Neuron (in vitro differentiated cells): ENCODE measurements around the gene OR10H2.
"Not testable (repeated sequence)": the region's sequence is repeated elsewhere in the genome, so short reads cannot be mapped to it uniquely, and the experiment has no call there.

Experiments
- H2AFZ ChIP-seq: one replicate; pipeline ENCODE4 v1.6.1; 2013; ENCODE audit warnings: low read depth, mild to moderate bottlenecking, inconsistent platforms, low read length, moderate library complexity
- H3K27me3 ChIP-seq: one replicate; pipeline ENCODE4 v1.6.1; 2013; ENCODE audit warnings: low read length; ENCODE audit not compliant: insufficient read depth
- H3K36me3 ChIP-seq: one replicate; pipeline ENCODE4 v1.6.1; 2013; ENCODE audit warnings: low read length; ENCODE audit not compliant: insufficient read depth
- H3K4me1 ChIP-seq: one replicate; pipeline ENCODE4 v1.6.1; 2013; ENCODE audit warnings: low read length; ENCODE audit not compliant: insufficient read depth
- H3K4me3 ChIP-seq: 2 replicates; pipeline ENCODE4 v1.5.1; 2013; ENCODE audit warnings: mild to moderate bottlenecking, low read length, moderate library complexity
- H3K9me3 ChIP-seq: one replicate; pipeline ENCODE4 v1.6.1; 2013; ENCODE audit warnings: low read length

Gene OR10H2

GRCh38 chr19:15722956-15723355 lies 4.9 kb upstream of the OR10H2 start:
- H3K27me3 ChIP-seq: peaks cover 5% of the 10 kb centered on the region
- no peaks in the 10 kb centered on the region for H3K9me3 ChIP-seq
- no peaks in the 10 kb centered on the region for H3K36me3 ChIP-seq
- H3K4me3 ChIP-seq: no peak overlapping the region
- no peaks in the 10 kb centered on the region for H3K4me1 ChIP-seq
- H2AFZ ChIP-seq: no peak overlapping the region

- Histone ChIP-seq H3K27me3 (peaks cover 14% of the 10 kb centered on the region), H3K4me1 (no peaks in the 10 kb centered on the region), H3K36me3 (no peaks in the 10 kb centered on the region), H3K4me3 (no peak overlapping the region), H2AFZ (no peak overlapping the region), H3K9me3 (no peaks in the 10 kb centered on the region)
Measured at GRCh38 chr19:15730538-15730937, 2.7 kb downstream of the OR10H2 start.

GRCh38 chr19:15732388-15732787 lies 4.6 kb downstream of the OR10H2 start:
- Histone ChIP-seq H3K36me3 (no peaks in the 10 kb centered on the region), H3K4me3 (no peak overlapping the region), H2AFZ (no peak overlapping the region), H3K9me3 (no peaks in the 10 kb centered on the region), H3K27me3 (peaks cover 14% of the 10 kb centered on the region), H3K4me1 (no peaks in the 10 kb centered on the region)

- Histone ChIP-seq H3K4me3 (no peak overlapping the region), H3K4me1 (no peaks in the 10 kb centered on the region), H3K36me3 (no peaks in the 10 kb centered on the region), H2AFZ (no peak overlapping the region), H3K27me3 (peaks cover 14% of the 10 kb centered on the region), H3K9me3 (no peaks in the 10 kb centered on the region)
Measured at GRCh38 chr19:15733895-15734294, 6.1 kb downstream of the OR10H2 start.

- H3K4me3 ChIP-seq: no peak within 1 kb of the TSS
- no peak within 1 kb of the TSS for H2AFZ ChIP-seq
- no peaks in the 10 kb centered on the region for H3K36me3 ChIP-seq
- H3K27me3 ChIP-seq: peaks cover 14% of the 10 kb centered on the region
- H3K4me1 ChIP-seq: no peaks in the 10 kb centered on the region
- no peaks in the 10 kb centered on the region for H3K9me3 ChIP-seq
Measured at GRCh38 chr19:15737722-15738121, 9.9 kb downstream of the OR10H2 start, which contains the start of gene OR10H3. Gene OR10H3 (plus strand): TSS chr19:15737985. CDS start chr19:15741393, 3,408 bp downstream.

DNA sequence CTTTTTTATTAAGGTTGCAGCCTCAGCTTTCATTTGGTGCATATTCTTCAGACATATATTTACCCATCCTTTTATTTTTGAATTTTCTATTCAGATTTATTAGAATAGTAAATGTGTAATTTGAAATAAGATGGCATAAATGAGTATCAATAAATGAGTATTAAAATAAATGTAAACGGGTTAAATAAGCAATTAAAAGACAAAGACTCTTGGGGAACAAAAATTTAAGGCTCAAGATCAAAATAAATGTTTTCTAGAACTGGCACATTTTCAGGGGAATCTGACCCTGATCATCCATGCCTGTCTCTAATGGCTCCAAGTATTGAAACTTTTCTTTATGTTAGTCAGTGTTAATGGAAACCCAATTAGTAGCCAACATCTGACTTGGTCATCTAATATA lies 13.0 kb downstream of the OR10H2 start:
- H3K4me3 ChIP-seq: no peak overlapping the region
- no peak overlapping the region for H2AFZ ChIP-seq
- H3K27me3 ChIP-seq: no peaks in the 10 kb centered on the region
- no peaks in the 10 kb centered on the region for H3K4me1 ChIP-seq
- H3K9me3 ChIP-seq: no peaks in the 10 kb centered on the region
- no peaks in the 10 kb centered on the region for H3K36me3 ChIP-seq

DNA sequence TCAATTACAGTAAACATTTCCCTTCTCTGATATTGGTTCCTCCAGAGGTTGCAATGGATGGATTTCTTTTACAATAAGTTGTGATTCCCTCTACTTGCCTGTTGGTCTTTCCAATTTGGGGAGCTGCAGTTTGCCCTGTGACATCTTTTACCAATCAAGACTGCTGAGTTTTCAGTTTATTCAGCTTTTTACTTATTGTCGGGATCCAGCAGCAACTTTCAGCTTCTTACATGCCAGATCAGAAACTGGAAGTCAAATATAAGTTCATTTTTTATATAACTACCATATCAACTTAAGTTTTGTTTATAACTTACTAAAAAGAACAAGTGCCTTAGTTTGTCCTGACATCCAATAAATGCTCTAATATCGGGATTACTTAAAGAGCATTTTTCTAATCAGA lies 20.4 kb downstream of the OR10H2 start:
- no peaks in the 10 kb centered on the region for H3K9me3 ChIP-seq
- H3K4me3 ChIP-seq: no peak overlapping the region
- peaks cover 21% of the 10 kb centered on the region for H3K27me3 ChIP-seq
- H2AFZ ChIP-seq: no peak overlapping the region
- H3K36me3 ChIP-seq: no peaks in the 10 kb centered on the region
- no peaks in the 10 kb centered on the region for H3K4me1 ChIP-seq

GRCh38 chr19:15758379-15758778 lies 30.6 kb downstream of the OR10H2 start:
- no peak overlapping the region for H3K4me3 ChIP-seq
- H2AFZ ChIP-seq: no peak overlapping the region
- H3K9me3 ChIP-seq: no peaks in the 10 kb centered on the region
- no peaks in the 10 kb centered on the region for H3K36me3 ChIP-seq
- no peaks in the 10 kb centered on the region for H3K4me1 ChIP-seq
- no peaks in the 10 kb centered on the region for H3K27me3 ChIP-seq

- Histone ChIP-seq H3K4me1 (no peaks in the 10 kb centered on the region), H2AFZ (no peak overlapping the region), H3K36me3 (no peaks in the 10 kb centered on the region), H3K9me3 (no peaks in the 10 kb centered on the region), H3K27me3 (no peaks in the 10 kb centered on the region), H3K4me3 (no peak overlapping the region)
Measured at GRCh38 chr19:15759962-15760565, 32.2 kb downstream of the OR10H2 start.

DNA sequence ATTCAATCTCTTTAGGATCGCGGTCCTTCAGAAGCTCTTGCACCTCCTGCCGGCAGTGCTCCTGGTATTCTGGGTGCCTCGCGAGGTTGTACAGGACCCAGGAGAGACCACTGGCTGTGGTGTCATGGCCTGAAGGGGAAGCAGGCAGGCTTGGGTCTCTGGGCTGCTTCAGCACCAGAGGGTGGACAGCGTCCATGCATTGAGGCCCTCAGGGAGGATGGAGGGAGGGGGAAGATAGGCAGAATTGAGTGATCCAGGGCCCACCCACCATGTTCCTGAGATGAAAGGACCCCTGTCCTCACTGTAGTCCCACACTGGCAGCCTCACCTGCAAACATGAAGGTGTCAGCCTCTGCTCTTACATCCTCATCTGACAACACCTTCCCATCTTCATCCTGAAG lies 41.8 kb downstream of the OR10H2 start:
- no peaks in the 10 kb centered on the region for H3K36me3 ChIP-seq

GRCh38 chr19:15774159-15774558 lies 46.3 kb downstream of the OR10H2 start:
- not testable (repeated sequence) for H3K4me1 ChIP-seq, H3K4me3 ChIP-seq, H2AFZ ChIP-seq, H3K36me3 ChIP-seq, H3K27me3 ChIP-seq, H3K9me3 ChIP-seq

More for the DNA sequence above, 41.8 kb downstream of the OR10H2 start:
- Histone ChIP-seq H2AFZ (no peak overlapping the region), H3K4me3 (no peak overlapping the region), H3K9me3 (no peaks in the 10 kb centered on the region), H3K27me3 (no peaks in the 10 kb centered on the region), H3K4me1 (no peaks in the 10 kb centered on the region)

GRCh38 chr19:15775249-15775648 lies 47.4 kb downstream of the OR10H2 start:
- no peak overlapping the region for H2AFZ ChIP-seq
- no peaks in the 10 kb centered on the region for H3K27me3 ChIP-seq

GRCh38 chr19:15776264-15776663 lies 48.4 kb downstream of the OR10H2 start:
- no peak overlapping the region for H3K4me3 ChIP-seq
- no peaks in the 10 kb centered on the region for H3K36me3 ChIP-seq
- no peak overlapping the region for H2AFZ ChIP-seq
- H3K4me1 ChIP-seq: peaks cover 13% of the 10 kb centered on the region
- H3K9me3 ChIP-seq: no peaks in the 10 kb centered on the region
- no peaks in the 10 kb centered on the region for H3K27me3 ChIP-seq

More at GRCh38 chr19:15775249-15775648, 47.4 kb downstream of the OR10H2 start:
- peaks cover 10% of the 10 kb centered on the region for H3K4me1 ChIP-seq
- no peak overlapping the region for H3K4me3 ChIP-seq
- H3K36me3 ChIP-seq: no peaks in the 10 kb centered on the region
- H3K9me3 ChIP-seq: no peaks in the 10 kb centered on the region
